BE2C (cell line): Measurements from ENCODE around the gene MARCHF3.

Experiments
- DNase-seq: peaks from one replicate; pipeline ENCODE4 v3.0.0-alpha.2; 2020
- H3K27me3 ChIP-seq: fragments of 250-450 bp; sonication (Bioruptor Pico); 2 replicates; pipeline ENCODE4 v1.5.1; 2020; ENCODE audit warnings: mild to moderate bottlenecking
- H3K36me3 ChIP-seq: fragments of 250-450 bp; sonication (Bioruptor Pico); 2 replicates; pipeline ENCODE4 v1.5.1; 2020; ENCODE audit warnings: mild to moderate bottlenecking
- H3K4me1 ChIP-seq: fragments of 250-450 bp; sonication (Bioruptor Pico); 2 replicates; pipeline ENCODE4 v1.5.1; 2020
- H3K4me3 ChIP-seq: 2 replicates; pipeline ENCODE4 v1.5.1; 2011; ENCODE audit warnings: low read depth, low read length
- H3K9me3 ChIP-seq: fragments of 250-450 bp; sonication (Bioruptor Pico); 2 replicates; pipeline ENCODE4 v1.5.1; 2020
- CTCF ChIP-seq: IDR thresholded peaks from 2 replicates; pipeline ENCODE4 v1.5.1; 2012; ENCODE audit warnings: mild to moderate bottlenecking, low read depth, low read length

The MARCHF3 gene

GRCh38 chr5:126927429-126927828 lies 102.9 kb downstream of the MARCHF3 start:
- Histone ChIP-seq H3K9me3 (no peaks in the 10 kb centered on the region), H3K4me1 (no peaks in the 10 kb centered on the region; the same call in 1 of the 2 replicates), H3K27me3 (no peaks in the 10 kb centered on the region), H3K36me3 (no peaks in the 10 kb centered on the region), H3K4me3 (no peak overlapping the region)
- DNase-seq: no peak
- no peak for TF ChIP-seq CTCF

- Histone ChIP-seq H3K4me1 (no peaks in the 10 kb centered on the region; the same call in 1 of the 2 replicates), H3K4me3 (no peak overlapping the region), H3K36me3 (no peaks in the 10 kb centered on the region), H3K27me3 (no peaks in the 10 kb centered on the region), H3K9me3 (no peaks in the 10 kb centered on the region)
- DNase-seq: no peak
- no peak for TF ChIP-seq CTCF
Observed at GRCh38 chr5:126926187-126926586, 104.2 kb downstream of the MARCHF3 start.

- H3K4me1 ChIP-seq: no peaks in the 10 kb centered on the region; the same call in 1 of the 2 replicates
- no peak for DNase-seq
- no peak for TF ChIP-seq CTCF
- H3K36me3 ChIP-seq: no peaks in the 10 kb centered on the region
- no peaks in the 10 kb centered on the region for H3K27me3 ChIP-seq
- no peak overlapping the region for H3K4me3 ChIP-seq
- H3K9me3 ChIP-seq: no peaks in the 10 kb centered on the region
Observed at GRCh38 chr5:126925482-126925881, 104.9 kb downstream of the MARCHF3 start.

- Histone ChIP-seq H3K36me3 (no peaks in the 10 kb centered on the region), H3K27me3 (no peaks in the 10 kb centered on the region), H3K4me1 (no peaks in the 10 kb centered on the region; the same call in 1 of the 2 replicates), H3K9me3 (no peaks in the 10 kb centered on the region), H3K4me3 (no peak overlapping the region)
- no peak for TF ChIP-seq CTCF
- DNase-seq: no peak
Observed at GRCh38 chr5:126924331-126925033, 105.9 kb downstream of the MARCHF3 start.

- Histone ChIP-seq H3K9me3 (no peaks in the 10 kb centered on the region), H3K36me3 (no peaks in the 10 kb centered on the region), H3K27me3 (no peaks in the 10 kb centered on the region), H3K4me3 (no peak overlapping the region), H3K4me1 (peaks cover 16% of the 10 kb centered on the region)
- no peak for DNase-seq
- no peak for TF ChIP-seq CTCF
Observed at GRCh38 chr5:126921241-126922091, 108.9 kb downstream of the MARCHF3 start.

GRCh38 chr5:126920291-126920690 lies 110.1 kb downstream of the MARCHF3 start:
- Histone ChIP-seq H3K4me3 (no peak overlapping the region), H3K4me1 (peaks cover 16% of the 10 kb centered on the region), H3K36me3 (no peaks in the 10 kb centered on the region), H3K27me3 (no peaks in the 10 kb centered on the region), H3K9me3 (no peaks in the 10 kb centered on the region)
- no peak for DNase-seq
- TF ChIP-seq CTCF: no peak
